GM21717 (cell line): Measurements from ENCODE around the gene DPP6.

Experiments
- ATAC-seq: cut with Tn5 transposase; IDR thresholded peaks from one replicate; pipeline ENCODE4 v1.9.1; 2021; ENCODE audit warnings: mild to moderate bottlenecking, moderate library complexity; ENCODE audit not compliant: unreplicated experiment

Gene DPP6

GRCh38 chr7:154581251-154581890 is 529.2 kb downstream of the DPP6 start:
- ATAC-seq = no peak

- ATAC-seq = no peak
Measured at GRCh38 chr7:154583454-154583853, 531.3 kb downstream of the DPP6 start.

DNA sequence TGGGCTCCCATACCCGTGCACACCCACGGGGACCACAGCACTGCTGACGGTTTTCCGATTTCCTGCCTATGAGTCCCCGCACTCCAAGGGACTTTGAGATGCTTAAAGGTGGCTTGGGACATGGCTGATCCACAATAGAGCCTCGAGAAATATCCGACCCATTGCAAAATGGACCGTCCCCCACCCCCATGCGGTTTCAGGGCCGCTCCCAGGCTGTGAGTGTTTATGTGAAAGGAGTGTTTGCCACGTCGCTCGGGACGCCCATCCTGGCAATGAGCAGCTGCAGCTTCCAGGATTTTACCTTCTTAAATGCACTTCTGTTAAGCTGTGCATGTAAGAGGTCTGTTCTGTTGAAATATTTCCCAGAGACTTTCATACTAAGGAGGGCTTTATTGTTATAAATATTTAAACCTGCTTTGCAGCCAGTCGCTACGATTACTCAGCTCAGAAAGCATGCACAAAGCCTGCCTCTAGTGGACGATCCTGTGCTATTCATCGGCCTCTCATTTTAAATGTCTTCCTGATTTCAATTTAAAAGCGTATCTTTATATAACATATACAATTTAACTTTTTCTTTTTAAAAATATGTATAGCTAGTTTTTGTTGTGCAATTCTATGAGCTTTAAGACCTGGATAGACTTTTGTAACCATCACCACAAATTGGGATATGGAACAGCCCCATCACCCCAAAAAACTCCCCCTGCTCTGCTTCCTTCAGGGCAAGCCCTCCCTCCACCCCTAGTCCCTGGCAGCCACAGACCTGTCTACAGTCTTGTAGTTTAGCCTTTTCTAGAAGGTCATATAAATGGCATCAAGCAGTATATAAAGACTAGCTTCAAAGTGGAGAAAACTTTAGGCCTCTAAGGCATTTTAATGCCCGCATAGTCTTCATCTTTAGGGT is 532.4 kb downstream of the DPP6 start:
- no peak for ATAC-seq

- no peak for ATAC-seq
Measured at GRCh38 chr7:154587792-154588191, 535.6 kb downstream of the DPP6 start.

DNA sequence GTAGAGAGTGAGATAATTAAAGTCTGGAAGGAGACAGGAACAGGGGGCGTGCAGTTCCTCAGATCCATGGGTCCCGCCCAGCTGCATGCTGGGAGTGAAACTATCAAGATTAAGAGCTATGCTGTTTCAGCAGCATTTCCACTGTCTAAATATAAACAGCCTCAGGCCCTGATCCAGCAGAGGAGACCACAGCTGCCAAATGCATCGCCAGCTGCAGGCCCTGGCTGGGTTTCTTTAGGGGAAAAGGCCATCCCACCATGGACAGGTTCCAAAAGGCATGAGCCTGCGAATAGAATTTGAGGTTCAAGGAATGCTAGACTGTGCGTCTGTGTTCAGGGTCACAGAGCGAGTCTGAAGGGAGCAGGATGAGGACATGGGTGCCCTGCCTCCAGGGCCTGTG is 539.3 kb downstream of the DPP6 start:
- no peak for ATAC-seq

- no peak for ATAC-seq
Measured at GRCh38 chr7:154592388-154592787, 540.2 kb downstream of the DPP6 start.

GRCh38 chr7:154598396-154598795 is 546.2 kb downstream of the DPP6 start:
- ATAC-seq = no peak

- ATAC-seq = no peak
Measured at GRCh38 chr7:154598864-154599263, 546.7 kb downstream of the DPP6 start.

GRCh38 chr7:154610903-154611302 is 558.7 kb downstream of the DPP6 start:
- no peak for ATAC-seq

DNA sequence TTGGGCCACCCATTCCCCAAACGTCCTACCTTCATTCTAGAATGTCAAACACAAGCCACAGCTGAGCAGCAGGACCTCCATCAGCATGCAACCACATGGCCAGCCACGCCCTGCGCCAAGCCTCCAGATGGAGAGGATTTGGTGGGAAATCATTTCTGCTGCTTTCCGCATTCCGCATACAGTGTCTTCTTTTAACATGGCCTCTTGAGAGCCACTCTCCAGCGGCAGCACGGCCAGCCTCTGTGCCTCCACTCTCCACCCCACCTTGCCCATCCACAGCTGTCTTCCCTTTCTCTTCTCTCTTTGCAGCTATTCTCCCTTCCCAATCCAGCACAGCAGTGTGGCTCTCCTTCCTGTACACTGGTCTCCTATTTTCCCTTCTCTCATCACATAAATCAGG is 561.6 kb downstream of the DPP6 start:
- ATAC-seq = no peak

DNA sequence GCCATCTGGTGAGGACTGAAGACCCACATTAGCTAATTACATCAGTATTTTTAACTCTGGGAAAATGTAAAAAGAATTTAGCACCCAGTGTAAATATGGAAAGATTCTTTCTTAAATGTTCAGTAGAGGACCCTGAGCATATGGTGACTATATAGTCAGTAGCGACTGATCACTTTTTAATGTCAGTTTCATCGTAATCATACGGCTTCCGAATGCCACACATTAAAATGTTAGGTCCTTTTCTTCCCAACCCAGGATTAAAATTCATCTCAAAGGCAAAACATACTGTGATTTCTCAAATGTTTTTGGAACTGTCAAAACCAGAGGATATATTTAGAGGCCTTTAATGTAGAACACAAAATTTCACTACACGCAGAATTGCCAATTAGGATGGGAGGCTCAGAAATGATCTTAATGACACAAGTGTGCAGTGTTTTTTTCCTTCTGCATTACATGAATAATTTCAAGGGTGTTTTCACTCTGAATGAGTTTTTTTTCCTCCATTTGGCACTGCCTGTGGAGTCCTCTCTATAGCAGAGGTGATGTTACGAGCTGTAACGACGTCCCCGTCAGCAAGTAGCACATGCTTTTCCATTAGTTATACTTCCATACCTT is 568.0 kb downstream of the DPP6 start:
- no peak for ATAC-seq

DNA sequence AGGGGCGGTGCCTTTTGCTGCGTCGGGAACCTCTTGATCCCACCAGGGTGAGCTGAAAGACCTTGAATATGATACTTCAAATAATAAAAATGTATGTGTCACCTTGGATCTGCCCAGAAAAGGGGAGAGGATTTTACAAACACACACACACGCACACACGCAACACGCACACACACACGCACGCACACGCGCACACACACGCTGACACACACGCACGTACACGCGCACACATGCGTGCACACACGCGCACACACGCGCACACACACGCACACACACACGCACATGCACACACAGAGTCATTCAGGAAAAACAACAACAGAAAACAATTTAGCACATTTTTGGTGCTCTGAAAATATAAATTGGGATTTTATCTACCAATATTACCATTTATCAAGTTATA is 571.2 kb downstream of the DPP6 start:
- no peak for ATAC-seq

DNA sequence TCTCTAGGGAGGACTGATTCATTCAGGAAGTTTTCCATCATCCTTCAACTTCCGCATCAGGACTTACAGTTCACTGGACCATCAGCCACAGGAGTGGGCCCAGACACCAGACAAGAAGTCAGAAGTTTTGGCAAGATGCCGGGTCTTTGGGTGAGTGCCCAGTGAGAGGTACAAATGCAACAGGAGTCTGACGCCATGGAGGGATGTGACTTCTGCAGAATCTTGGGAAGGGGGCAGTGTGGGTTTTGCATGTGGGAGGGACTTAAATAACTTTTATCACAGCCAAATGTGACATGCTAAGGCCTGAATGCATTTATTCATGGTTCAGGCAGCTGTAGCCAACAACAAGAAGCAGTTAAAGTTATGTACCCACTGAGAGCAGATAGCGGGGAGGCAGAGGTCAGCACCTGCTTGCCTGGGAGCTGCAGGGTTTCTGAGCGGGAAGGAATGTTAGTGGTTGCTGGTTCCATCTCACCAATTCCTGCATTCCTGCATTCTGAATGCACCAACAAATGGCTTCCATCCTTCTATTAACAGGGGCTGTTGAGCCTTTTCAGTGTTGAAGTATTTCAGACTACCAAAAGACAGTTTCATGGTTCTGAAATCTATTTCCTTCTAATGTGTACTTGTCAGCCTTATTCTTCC is 575.6 kb downstream of the DPP6 start:
- no peak for ATAC-seq

DNA sequence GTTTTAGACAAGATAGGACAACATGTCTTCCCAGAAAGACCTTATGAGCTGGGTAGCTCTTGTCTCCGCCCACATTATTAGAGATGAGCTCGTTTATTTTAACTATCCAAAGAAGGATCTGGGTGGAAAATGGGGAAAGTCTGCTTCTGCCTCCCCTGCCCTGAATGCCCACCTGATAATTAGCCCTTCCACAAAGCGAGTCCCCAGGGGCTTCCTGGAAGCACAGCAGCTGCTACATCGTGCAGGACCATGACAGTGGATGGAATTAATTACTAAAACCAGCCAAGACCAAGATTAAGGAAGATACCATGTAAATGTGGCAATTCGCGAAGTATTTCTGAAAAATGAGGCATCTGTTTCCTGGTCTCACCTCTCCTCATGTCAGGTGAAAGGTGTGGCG is 576.4 kb downstream of the DPP6 start:
- no peak for ATAC-seq

GRCh38 chr7:154631162-154631561 is 579.0 kb downstream of the DPP6 start:
- ATAC-seq = no peak

GRCh38 chr7:154633641-154634040 is 581.4 kb downstream of the DPP6 start:
- no peak for ATAC-seq

GRCh38 chr7:154638286-154638685 is 586.1 kb downstream of the DPP6 start:
- no peak for ATAC-seq

DNA sequence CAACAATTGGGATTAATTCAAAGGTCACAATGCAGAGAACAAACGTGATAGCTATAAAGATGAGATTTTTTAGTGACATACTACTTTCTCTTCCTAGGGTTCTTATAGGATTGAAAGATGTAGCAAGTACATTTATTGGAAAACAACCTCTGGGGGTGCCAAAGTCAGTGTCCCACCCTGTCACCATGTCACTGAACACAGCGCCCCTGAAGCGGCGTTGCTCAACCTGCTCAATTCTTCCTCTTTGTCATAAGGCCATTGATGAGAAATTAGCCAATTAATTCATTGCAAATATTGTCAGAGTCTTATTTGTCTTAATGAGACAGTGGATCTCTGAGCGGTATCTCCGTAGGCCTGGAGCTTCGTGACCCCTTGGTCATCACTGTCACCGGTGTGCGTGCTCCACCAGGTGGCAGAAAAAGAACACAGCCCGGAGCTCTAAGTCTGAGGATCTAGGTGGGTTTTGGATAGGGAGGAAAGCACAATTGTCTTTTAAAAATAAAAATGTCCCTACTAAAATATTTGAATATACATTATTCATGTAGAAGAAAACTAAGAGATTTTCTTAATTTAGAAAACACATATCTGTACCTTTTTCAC is 588.2 kb downstream of the DPP6 start:
- no peak for ATAC-seq

DNA sequence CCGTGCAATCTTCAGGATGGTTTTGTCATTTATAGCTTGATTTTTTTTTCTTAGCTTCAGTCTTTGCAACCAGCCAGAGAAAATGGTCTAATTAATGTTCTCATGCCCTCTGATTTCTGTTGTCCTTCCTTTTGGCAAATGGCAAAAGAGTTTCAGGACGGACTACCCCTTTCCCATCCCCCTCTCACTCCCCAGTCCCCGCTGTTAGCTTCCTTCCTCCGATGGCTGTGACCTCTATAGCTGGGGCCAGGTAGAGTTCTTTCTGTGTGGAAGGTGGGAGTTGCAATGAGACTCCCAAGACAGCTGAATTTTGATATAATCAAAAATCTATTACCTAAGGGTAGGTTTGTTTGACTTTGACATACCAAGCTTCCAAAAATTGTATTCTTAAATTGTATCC is 588.7 kb downstream of the DPP6 start:
- no peak for ATAC-seq

DNA sequence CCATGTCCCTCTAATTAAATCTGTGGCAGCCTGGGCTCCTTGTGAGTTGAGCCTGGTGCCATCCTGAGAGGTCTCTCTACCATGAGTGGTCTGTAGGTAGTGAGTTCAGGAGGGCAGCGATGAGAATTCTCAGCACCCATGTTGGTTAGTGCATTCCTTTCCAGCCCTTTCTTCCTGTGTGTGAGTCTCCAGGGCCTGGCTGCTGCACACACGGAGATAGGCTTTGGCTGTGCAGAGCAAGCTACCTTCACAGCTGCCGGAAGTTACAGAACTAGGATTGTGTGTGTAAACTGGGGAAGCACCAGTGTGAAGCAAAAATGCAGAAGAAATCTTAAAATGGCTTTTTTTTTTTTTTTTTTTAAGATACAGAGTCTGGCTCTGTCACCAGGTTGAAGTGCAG is 592.2 kb downstream of the DPP6 start:
- ATAC-seq = no peak
